HCT116 (cell line): ENCODE data around the gene RGL3. TPM values are rescaled to one million over a fixed set of nuclear protein-coding genes. Genes with fewer than 3 reads are reported as not detected.
A peak's percentile ranks its signal among the peaks of the same experiment; 100 is the strongest.

Source experiments
- ATAC-seq: fragments of 200-7000 bp; cut with Tn5 transposase; 2 replicates; pipeline ENCODE4 v1.9.1; 2020; ENCODE audit warnings: mild to moderate bottlenecking, moderate library complexity
- BruUV-seq: library from RNA; stranded (reverse); fragments of 400-500 nt; replicated peaks from 2 replicates; lab custom pipeline; 2021; lab: Mats Ljungman, UMichigan
- CTCF ChIA-PET: fragments of 300-600 bp; sonication (Branson Sonifier 250); formaldehyde crosslinking; loops from one replicate; lab custom pipeline; 2021; ENCODE audit warnings: antibody characterized with exemption; lab: Charles Lee
- POLR2A ChIA-PET: fragments of 300-600, 350-600 bp; sonication (Branson Sonifier 250); formaldehyde crosslinking; loops from one replicate; lab custom pipeline; 2021; ENCODE audit warnings: antibody characterized with exemption; lab: Charles Lee
- RAD21 ChIA-PET, 2 experiments: fragments of 300-600 bp; sonication (Branson Sonifier 250); formaldehyde crosslinking; loops; one replicate each; lab custom pipeline; 2023; ENCODE audit warnings: low total read pairs in 2 of 2; ENCODE audit not compliant: uncharacterized antibody in 2 of 2, unreplicated experiment in 2 of 2, low non-redundant PET in 1 of 2; lab: Charles Lee
- DNase-seq: peaks from one replicate; pipeline ENCODE4 v3.0.0-alpha.2; 2010; ENCODE audit warnings: low read depth, low spot score
- H2AFZ ChIP-seq: fragments of 200-600 bp; shearing (Covaris generic), sonication (generic); 2 replicates; pipeline ENCODE4 v1.6.1; 2017; ENCODE audit warnings: low read depth, mixed run types, mixed read lengths, antibody characterized with exemption, low read length; ENCODE audit not compliant: poor library complexity, severe bottlenecking
- H3K27ac ChIP-seq: 2 replicates; pipeline ENCODE4 v1.5.1; 2012; ENCODE audit warnings: low read depth, low read length
- H3K27me3 ChIP-seq: fragments of 200-600 bp; sonication (generic); 2 replicates; pipeline ENCODE4 v1.6.1; 2016; ENCODE audit warnings: mixed run types, low read length, mixed read lengths; ENCODE audit not compliant: insufficient read depth
- H3K36me3 ChIP-seq, 2 experiments: fragments of 200-500 bp in 1 of 2; fragments of 200-600 bp in 1 of 2; sonication (Bioruptor generic) in 1 of 2; sonication (generic) in 1 of 2; 2 replicates each; pipeline versions ENCODE4 v1.5.1 to v1.6.1; 2014 to 2016; ENCODE audit warnings: low read length in 2 of 2, inconsistent platforms in 1 of 2, mixed read lengths in 1 of 2, mixed run types in 1 of 2; ENCODE audit not compliant: insufficient read depth in 2 of 2, control insufficient read depth in 1 of 2
- H3K4me1 ChIP-seq, 2 experiments: fragments of 200-600 bp in 1 of 2; sonication (generic) in 1 of 2; 2 replicates each; pipeline versions ENCODE4 v1.5.1 to v1.6.1; 2012 to 2017; ENCODE audit warnings: low read length in 2 of 2, inconsistent platforms in 1 of 2, mild to moderate bottlenecking in 1 of 2, mixed read lengths in 1 of 2, mixed run types in 1 of 2, moderate library complexity in 1 of 2; ENCODE audit not compliant: insufficient read depth in 2 of 2, control insufficient read depth in 1 of 2
- H3K4me2 ChIP-seq: fragments of 200-600 bp; sonication (generic); 2 replicates; pipeline ENCODE4 v1.6.1; 2017; ENCODE audit warnings: mixed run types, low read length, mixed read lengths
- H3K4me3 ChIP-seq, 2 experiments: fragments of 200-600 bp in 1 of 2; sonication (generic) in 1 of 2; replicated peaks in 1 of 2; 2 replicates each; pipeline ENCODE4 v1.5.1; 2011 to 2016; ENCODE audit warnings: low read length in 2 of 2, control low read depth in 1 of 2, low read depth in 1 of 2, mild to moderate bottlenecking in 1 of 2, mixed read lengths in 1 of 2, mixed run types in 1 of 2
- H3K79me2 ChIP-seq: fragments of 200-600 bp; sonication (generic); 2 replicates; pipeline ENCODE4 v1.6.1; 2017; ENCODE audit warnings: mild to moderate bottlenecking, mixed run types, low read length, moderate library complexity, mixed read lengths; ENCODE audit not compliant: insufficient read depth
- H3K9ac ChIP-seq: fragments of 200-600 bp; sonication (generic); 2 replicates; pipeline ENCODE4 v1.6.1; 2016; ENCODE audit warnings: low read length, mixed read lengths
- H3K9me2 ChIP-seq: fragments of 200-600 bp; sonication (generic), shearing (Covaris generic); 2 replicates; pipeline ENCODE4 v1.6.1; 2017; ENCODE audit warnings: mixed run types, mild to moderate bottlenecking, moderate library complexity; ENCODE audit not compliant: insufficient read depth
- H3K9me3 ChIP-seq, 2 experiments: fragments of 200-500 bp in 1 of 2; fragments of 200-600 bp in 1 of 2; sonication (Bioruptor generic) in 1 of 2; sonication (generic) in 1 of 2; 2 replicates each; pipeline ENCODE4 v1.6.1; 2014 to 2017; ENCODE audit warnings: low read length in 2 of 2, mixed read lengths in 2 of 2, inconsistent platforms in 1 of 2, low read depth in 1 of 2, mild to moderate bottlenecking in 1 of 2, mixed run types in 1 of 2, moderate library complexity in 1 of 2; ENCODE audit not compliant: control insufficient read depth in 1 of 2, insufficient read depth in 1 of 2
- H4K20me1 ChIP-seq: fragments of 200-600 bp; sonication (generic), shearing (Covaris generic); 2 replicates; pipeline ENCODE4 v1.6.1; 2017; ENCODE audit warnings: mixed run types, mild to moderate bottlenecking, moderate library complexity; ENCODE audit not compliant: insufficient read depth
- CBX3 ChIP-seq: IDR thresholded peaks from 2 replicates; pipeline ENCODE4 v1.6.1; 2012; ENCODE audit warnings: low read depth
- CEBPB ChIP-seq: IDR thresholded peaks from 2 replicates; pipeline ENCODE4 v1.6.1; 2012; ENCODE audit warnings: low read depth
- EGR1 ChIP-seq: IDR thresholded peaks from 2 replicates; pipeline ENCODE4 v1.6.1; 2012; ENCODE audit warnings: low read depth
- EZH2 ChIP-seq: fragments of 200-600 bp; sonication (generic); IDR thresholded peaks from 2 replicates; pipeline ENCODE4 v1.6.1; 2017; ENCODE audit warnings: antibody characterized with exemption, mixed run types
- JUND ChIP-seq: IDR thresholded peaks from 2 replicates; pipeline ENCODE4 v1.6.1; 2012
- POLR2A ChIP-seq: IDR thresholded peaks from 2 replicates; pipeline ENCODE4 v1.7.0; 2011; ENCODE audit warnings: borderline replicate concordance; ENCODE audit not compliant: insufficient read depth, insufficient read length; ENCODE audit errors: extremely low read depth
- POLR2AphosphoS5 ChIP-seq: IDR thresholded peaks from 2 replicates; pipeline ENCODE4 v1.6.1; 2011; ENCODE audit warnings: mild to moderate bottlenecking, low read depth, low read length, moderate library complexity
- SIN3A ChIP-seq: IDR thresholded peaks from 2 replicates; pipeline ENCODE4 v1.6.1; 2012; ENCODE audit warnings: low read depth
- ZBTB33 ChIP-seq: IDR thresholded peaks from 2 replicates; pipeline ENCODE4 v1.6.1; 2011; ENCODE audit warnings: mild to moderate bottlenecking, low read length, moderate library complexity; ENCODE audit not compliant: insufficient replicate concordance; ENCODE audit errors: extremely low read depth
- ZFX ChIP-seq: fragments of 450-650 bp; IDR thresholded peaks from 2 replicates; pipeline ENCODE4 v1.6.1; 2017
- ZNF274 ChIP-seq: fragments of 200-500 bp; sonication (Bioruptor generic); IDR thresholded peaks from 2 replicates; pipeline ENCODE4 v1.6.1; 2014; ENCODE audit warnings: mild to moderate bottlenecking, low read depth, low read length, inconsistent platforms
- intact Hi-C: fragments of 100-400 bp; cut with micrococcal nuclease; formaldehyde crosslinking; loops from 2 replicates; pipeline ENCODE4 v1.10.0; 2022
- total RNA-seq: library from RNA; stranded (reverse); gene quantifications from one replicate; pipeline ENCODE4 v1.2.1, GENCODE V29; 2021; ENCODE audit not compliant: unreplicated experiment
- TF ChIP-seq, protein P1 (sequence below): IDR thresholded peaks from 2 replicates; pipeline ENCODE4 v1.6.1; 2012; ENCODE audit warnings: low read depth

The RGL3 gene
- total RNA-seq, 1 experiment from 2014 or later: 99.2 TPM

DNA sequence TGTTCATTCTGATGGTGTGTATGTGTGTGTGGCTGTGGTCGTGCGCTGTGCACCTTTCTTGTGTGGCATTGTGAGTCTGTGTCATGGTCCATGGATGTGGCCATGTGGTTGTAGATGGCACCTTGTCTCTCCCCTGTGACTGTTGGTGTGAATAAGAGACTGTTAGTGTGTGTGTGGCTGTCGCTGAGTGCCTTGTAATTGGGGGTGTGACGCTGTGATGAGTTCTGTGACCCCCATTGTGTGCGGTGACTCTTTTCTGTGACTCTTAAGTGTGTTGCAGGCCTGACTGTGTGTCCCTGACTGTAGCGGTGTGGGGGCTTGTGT is 63.1 kb downstream of the RGL3 start:
- Histone ChIP-seq H3K9ac (peak overlapping the region; percentile 63), H3K36me3 (0 out of 4 replicates have a peak, but pooled peaks cover 0 to 2% of the 10 kb centered on the region in 2 experiments), H3K4me3 (peak overlapping the region; percentile 53 to 65), H3K79me2 (no peaks in the 10 kb centered on the region), H3K27me3 (no peaks in the 10 kb centered on the region), H3K27ac (no peak overlapping the region; the same call in 1 of the 2 replicates), H3K9me3 (no peaks in the 10 kb centered on the region), H3K4me1 (peaks cover 2 to 15% of the 10 kb centered on the region in 2 experiments; a peak in 3 of 4 replicates), H3K9me2 (no peaks in the 10 kb centered on the region), H3K4me2 (peak overlapping the region; percentile 86), H4K20me1 (no peaks in the 10 kb centered on the region), H2AFZ (no peak overlapping the region)
- no peak for TF ChIP-seq CEBPB
- ATAC-seq: no peak
- intact Hi-C loops: no loop called here
- no peak for DNase-seq
- RAD21 ChIA-PET: no interaction called here
- CTCF ChIA-PET: no interaction called here
- POLR2A ChIA-PET: no interaction called here
- BruUV-seq: TSS peak; percentile 68

DNA sequence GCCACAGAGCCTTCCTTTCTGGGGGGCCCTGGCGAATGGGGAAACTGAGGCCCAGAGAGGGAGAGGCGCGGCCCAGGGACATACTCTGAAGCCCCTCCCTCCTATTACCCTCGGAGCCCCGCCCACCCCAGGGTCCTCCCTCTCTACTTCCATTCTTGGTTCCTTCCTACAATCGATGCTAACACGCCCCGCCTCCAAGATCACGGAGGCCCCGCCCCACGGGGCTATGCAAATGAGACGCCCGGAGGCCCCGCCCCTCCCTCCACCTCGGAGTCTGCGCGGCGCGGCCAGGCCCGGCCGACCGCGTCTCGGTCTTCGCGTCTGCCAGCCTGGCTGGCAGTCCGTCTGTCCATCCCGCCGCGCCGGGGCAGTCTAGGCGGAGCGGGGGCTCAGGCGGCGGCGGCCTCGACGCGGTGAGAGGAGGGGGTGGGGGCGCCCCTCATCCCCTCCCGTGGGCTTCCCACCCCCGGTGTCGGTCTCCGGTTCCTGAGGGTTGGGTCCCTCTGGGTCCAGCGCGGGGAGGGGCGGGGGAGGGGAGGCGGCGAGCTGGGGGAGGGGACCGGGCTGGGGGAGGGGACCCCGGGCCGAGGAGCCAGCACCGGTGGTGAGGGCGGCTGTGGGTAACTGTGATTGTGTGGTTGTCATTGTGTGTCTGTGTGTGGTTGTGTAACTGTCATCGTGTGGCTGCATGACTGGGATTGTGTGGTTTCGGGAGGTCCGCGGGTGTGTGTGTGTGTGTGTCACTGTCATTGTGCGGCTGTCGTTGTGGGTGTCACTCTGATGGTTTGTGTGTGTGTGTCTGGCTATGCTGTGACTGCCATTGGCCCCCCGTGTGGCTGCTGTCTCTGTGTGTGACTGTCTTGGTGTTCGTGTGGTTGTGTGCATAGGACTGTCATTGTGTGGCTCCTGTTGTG is 63.7 kb downstream of the RGL3 start, which contains the start of gene PLPPR2:
TSS of gene PLPPR2 (plus strand) at position 273 of the 914 bp plus-strand sequence. CDS start 2,242 bp downstream, outside the sequence.
- no peak within 1 kb of the TSS; the same call in 1 of the 2 replicates for H3K27ac ChIP-seq
- H3K9ac ChIP-seq: peak within 1 kb of the TSS; percentile 63
- no peak within 1 kb of the TSS for H2AFZ ChIP-seq
- no peaks in the 10 kb centered on the region for H3K9me2 ChIP-seq
- ChIA-PET CTCF (no interaction called here), POLR2A (no interaction called here), RAD21 (no interaction called here)
- H3K79me2 ChIP-seq: no peaks in the 10 kb centered on the region
- peak; percentile 98 for ATAC-seq
- H3K27me3 ChIP-seq: no peaks in the 10 kb centered on the region
- TF ChIP-seq POLR2A (peak; percentile 51), EGR1 (no peak), ZFX (peak; percentile 32; the same call in 1 of the 2 replicates), ZNF274 (no peak), JUND (no peak), ZBTB33 (no peak), POLR2AphosphoS5 (peak; percentile 87), CBX3 (no peak), SIN3A (no peak), EZH2 (no peak)
- TF ChIP-seq, protein P1, sequence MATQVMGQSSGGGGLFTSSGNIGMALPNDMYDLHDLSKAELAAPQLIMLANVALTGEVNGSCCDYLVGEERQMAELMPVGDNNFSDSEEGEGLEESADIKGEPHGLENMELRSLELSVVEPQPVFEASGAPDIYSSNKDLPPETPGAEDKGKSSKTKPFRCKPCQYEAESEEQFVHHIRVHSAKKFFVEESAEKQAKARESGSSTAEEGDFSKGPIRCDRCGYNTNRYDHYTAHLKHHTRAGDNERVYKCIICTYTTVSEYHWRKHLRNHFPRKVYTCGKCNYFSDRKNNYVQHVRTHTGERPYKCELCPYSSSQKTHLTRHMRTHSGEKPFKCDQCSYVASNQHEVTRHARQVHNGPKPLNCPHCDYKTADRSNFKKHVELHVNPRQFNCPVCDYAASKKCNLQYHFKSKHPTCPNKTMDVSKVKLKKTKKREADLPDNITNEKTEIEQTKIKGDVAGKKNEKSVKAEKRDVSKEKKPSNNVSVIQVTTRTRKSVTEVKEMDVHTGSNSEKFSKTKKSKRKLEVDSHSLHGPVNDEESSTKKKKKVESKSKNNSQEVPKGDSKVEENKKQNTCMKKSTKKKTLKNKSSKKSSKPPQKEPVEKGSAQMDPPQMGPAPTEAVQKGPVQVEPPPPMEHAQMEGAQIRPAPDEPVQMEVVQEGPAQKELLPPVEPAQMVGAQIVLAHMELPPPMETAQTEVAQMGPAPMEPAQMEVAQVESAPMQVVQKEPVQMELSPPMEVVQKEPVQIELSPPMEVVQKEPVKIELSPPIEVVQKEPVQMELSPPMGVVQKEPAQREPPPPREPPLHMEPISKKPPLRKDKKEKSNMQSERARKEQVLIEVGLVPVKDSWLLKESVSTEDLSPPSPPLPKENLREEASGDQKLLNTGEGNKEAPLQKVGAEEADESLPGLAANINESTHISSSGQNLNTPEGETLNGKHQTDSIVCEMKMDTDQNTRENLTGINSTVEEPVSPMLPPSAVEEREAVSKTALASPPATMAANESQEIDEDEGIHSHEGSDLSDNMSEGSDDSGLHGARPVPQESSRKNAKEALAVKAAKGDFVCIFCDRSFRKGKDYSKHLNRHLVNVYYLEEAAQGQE: no peak
- no peaks in the 10 kb centered on the region for H3K9me3 ChIP-seq
- H3K4me3 ChIP-seq: peak within 1 kb of the TSS; percentile 53 to 65
- H3K4me2 ChIP-seq: peak within 1 kb of the TSS; percentile 86
- peak; percentile 82 for DNase-seq
- intact Hi-C loops: no loop called here
- H3K4me1 ChIP-seq: peaks cover 2 to 15% of the 10 kb centered on the region in 2 experiments; a peak in 3 of 4 replicates
- H4K20me1 ChIP-seq: no peaks in the 10 kb centered on the region
- BruUV-seq: no TSS peak
- H3K36me3 ChIP-seq: 0 out of 4 replicates have a peak, but pooled peaks cover 0 to 2% of the 10 kb centered on the region in 2 experiments
